ENCODE results near the gene ATG7. TPM values are rescaled to one million over a fixed set of nuclear protein-coding genes. Genes with fewer than 3 reads are reported as not detected.
A peak's percentile ranks its signal among the peaks of the same experiment; 100 is the strongest.
"Not testable (repeated sequence)": the region's sequence is repeated elsewhere in the genome, so short reads cannot be mapped to it uniquely, and the experiment has no call there.

ATG7 gene
- total RNA-seq, 1 experiment from 2014 or later = 59.1 TPM

DNA sequence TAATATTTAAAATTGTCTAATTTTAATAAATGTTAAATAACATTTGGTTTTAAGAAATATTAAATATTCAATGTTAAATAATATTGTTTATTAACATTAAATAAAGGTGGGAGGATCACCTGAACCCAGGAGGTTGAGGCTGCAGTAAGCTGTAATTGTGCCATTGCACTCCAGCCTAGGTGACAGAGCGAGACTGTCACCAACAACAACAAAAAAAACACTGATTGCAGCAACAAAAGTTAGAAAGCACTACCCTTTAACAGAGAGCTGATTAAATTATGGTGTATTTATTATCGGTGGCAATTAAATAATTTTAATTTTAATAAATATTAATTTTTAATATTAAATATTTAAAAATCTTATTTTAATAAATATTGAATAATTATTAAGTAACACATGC, 152.1 kb downstream of the ATG7 start:
- no peak for DNase-seq (ENCODE audit: low spot score)

DNA sequence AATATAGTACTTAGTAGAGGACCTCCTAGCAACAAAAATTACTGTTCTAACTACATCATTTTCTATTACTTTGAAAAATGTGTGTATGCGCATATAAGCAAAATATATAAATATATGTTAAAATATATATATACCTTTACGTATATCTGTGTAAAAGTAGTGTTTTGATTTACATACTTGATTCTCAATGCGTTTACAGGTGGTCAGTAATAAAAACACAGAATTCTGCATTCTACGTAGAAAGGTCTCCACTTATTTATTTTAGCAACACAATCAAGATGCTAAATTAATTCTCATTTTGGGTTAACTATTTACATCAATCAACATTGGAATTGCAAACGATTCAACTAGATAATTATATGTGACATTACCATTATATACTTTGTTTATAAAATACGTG, 158.0 kb downstream of the ATG7 start:
- DNase-seq (ENCODE audit: low spot score) = no peak

DNA sequence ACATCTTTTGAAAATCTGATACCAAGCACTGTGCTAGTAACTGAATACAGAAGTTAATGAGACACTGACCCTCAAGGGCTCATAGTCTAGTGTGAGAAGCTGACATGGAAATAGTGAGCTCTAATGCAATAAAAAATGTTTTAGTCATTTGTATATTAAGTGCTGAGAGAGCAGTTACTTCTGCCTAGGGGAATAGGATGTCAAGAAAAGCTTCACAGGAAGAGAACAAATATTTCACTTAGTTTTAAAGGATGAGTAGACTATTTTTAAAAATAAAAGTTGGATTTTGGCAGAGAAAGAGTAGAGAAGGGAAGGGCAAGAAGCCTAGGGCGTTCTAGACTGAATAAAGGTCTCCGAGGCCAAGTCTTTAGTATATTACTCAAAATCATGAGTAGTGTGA, 158.4 kb downstream of the ATG7 start:
- no peak for DNase-seq (ENCODE audit: low spot score)

DNA sequence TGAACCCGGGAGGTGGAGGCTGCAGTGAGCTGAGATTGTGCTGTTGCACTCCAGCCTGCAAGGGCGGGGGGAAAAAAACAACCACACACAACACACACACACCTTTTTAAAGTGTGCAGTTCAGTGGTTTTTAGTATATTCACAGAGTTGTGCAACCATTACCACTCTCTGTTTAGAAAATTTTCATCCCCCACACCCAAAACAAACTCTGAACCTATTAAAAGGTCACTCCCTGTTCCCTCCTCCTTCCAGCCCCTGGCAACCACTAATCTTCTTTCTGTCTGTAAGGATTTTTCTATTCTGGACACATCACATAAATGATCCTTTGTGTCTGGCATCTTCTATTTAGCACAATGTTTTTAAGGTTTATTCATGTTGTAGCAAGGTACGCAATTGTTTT, 159.1 kb downstream of the ATG7 start:
- no peak for DNase-seq (ENCODE audit: low spot score)

DNA sequence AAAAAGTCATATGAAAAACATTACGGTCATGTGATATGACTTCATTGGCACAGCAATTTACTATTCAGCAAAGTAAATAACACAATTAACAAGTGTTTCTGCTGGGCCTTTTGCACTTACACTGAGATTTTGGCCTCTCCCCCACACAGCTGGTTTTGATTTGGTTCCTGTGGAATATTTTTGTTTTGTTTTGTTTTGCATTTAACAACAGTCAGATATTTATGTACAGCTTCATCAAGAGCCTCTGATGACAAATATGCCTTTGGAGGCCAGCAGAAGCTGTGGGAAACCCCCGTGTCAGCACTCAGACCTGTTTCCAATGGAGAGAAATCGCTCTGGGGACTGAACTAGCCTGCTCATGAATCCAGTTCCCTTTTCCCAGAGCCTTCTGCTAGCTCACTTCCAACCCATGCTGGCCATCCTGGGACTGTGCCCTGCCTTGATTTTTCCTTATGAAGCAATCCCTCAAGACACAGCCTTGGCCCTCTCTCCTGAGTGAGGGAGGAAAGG, 161.9 kb downstream of the ATG7 start:
- DNase-seq (ENCODE audit: low spot score) = no peak

DNA sequence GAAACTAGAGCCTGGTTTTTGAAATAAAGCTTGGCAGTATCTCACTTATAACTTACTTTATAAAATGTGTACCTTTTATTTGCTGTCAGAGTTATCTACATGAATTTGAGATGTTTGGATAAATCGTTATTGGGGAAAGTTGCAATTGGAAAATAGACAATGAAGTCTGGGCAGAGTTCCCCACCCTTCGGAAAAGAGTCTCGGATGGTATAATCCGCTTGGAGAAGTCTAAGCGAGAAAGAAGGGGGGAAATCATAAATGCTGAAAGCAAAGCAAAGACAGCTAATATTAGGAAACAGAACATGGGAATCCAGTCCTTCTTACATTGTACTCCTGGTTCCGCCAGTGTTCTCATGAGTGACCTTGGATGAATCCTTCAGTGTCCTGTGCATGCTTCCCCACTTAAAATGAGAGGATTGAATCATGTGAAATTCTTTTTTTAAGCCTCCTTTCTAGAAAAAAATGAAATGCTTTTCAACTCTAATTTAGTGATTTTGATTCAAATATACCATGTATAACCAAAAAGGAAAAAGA, 162.4 kb downstream of the ATG7 start:
- no peak for DNase-seq (ENCODE audit: low spot score)

DNA sequence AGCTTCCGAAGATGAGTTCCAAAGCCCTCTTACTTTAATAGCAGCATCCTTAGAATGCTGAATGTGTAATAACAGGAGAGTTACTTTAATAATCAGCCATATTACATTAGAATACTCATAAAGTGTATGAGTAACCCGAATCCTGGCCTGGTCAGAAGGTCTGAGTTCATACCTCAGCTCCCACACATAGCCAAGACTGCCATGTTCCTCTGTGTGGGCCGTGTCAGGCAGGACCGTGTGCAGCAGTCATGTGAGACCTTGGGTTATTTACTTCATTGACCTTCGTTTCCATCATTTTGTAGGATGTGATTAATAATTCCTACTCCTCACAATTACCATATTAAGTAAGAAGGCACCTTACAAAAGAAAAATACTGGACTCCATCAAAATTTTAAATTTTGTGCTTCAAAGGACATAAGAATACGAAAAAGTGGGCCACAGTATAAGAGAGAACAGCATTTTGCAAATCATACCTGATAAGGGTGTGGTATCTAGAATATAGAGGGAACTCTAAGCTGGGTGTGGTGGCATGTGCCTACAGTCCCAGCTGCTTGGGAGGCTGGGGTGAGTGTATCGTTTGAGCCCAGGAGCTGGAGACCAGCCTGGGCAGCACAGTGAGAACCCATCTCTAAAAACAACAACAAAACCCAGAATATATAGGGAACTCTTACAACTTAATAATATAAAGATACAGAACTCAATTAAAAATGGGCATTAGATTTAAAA, 163.4 kb downstream of the ATG7 start:
- DNase-seq (ENCODE audit: low spot score) = no peak

DNA sequence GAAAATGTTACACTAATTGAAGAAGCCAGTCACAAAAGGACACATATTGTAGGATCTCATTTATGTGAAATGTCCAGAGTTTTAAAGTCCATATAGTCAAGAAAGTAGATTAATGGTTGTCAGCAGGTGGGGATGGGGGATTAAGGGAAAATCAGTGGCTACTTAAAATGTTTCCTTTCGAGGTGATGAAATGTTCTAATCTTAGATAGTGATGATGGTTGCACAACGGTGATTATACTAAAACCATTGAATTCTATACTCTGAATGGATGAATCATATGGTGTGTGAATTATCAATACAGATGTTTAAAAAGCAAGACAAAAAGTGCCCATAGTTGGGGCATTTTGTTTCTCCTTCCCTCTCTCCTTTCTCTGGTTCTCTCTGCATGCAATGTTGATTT, 164.6 kb downstream of the ATG7 start:
- no peak for DNase-seq (ENCODE audit: low spot score)

DNA sequence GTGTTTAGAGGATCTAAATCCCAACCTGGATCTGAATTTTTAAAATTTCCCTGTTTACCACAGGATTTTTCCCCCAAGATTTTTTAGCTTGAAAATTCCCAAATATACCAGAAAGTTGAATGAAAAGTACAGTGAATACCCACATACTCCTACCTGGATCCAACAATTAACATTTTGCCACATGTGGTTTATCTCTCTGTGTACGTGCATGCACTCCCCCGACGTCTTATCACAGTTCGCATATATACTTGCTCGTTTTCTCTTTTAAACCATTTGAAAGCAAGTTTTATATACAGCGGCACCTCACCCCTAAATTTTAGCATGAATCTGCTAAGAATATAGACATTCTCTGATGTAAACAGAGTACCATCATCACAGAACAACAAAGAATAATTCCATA, 165.3 kb downstream of the ATG7 start:
- DNase-seq (ENCODE audit: low spot score) = no peak

DNA sequence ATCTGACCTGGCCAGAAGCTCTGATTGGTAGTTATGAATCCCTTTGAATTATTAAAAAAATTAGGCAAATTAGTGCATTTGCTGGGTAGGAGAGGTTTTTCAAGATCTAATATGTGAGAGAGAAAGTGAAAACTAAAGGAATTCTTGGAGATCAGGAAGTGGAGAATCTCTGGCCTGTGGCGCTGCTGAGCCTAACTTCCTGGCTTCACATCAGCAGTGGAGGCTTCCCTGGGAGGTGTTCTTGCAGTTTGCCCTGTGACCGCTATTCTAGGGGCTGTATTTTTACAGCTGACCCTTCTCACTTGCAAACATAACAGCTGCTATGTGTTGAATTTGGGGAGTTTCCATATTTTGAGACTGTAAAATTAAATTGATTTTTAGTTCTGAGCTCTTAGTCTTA, 166.4 kb downstream of the ATG7 start:
- DNase-seq (ENCODE audit: low spot score) = no peak

DNA sequence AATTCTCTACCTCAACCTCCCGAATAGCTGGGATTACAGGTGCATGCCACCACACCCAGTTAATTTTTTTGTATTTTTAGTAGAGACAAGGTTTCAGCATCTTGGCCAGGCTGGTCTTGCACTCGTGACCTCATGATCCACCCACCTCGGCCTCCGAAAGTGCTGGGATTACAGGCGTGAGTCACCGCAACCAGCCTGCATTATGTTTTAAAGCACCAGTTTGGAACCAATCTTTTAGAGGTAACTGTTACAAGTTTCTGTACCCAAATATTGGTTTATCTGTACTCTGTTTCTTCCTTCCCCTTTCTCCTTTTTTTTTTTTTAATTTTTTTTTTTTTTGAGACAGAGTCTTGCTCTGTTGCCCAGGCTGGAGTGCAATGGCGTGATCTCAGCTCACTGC, 169.1 kb downstream of the ATG7 start:
- not testable (repeated sequence) for DNase-seq (ENCODE audit: low spot score)

DNA sequence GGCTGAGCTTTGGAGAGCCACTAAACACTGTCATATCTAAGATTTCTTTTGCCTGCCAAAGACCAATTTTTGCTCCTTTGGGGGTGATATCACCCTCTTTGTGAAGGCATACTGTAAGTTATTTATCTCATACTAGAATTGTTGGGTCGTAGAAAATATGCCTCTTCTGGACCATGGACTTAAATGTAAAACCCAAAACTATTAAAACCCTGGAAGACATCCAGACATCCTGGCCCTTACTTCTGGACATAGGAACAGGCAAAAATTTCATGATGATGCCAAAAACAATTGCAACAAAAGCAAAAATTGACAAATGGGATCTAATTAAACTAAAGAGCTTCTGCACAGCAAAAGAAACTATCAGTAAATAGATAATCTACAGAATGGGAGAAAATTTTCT, 172.2 kb downstream of the ATG7 start:
- DNase-seq (ENCODE audit: low spot score) = no peak

DNA sequence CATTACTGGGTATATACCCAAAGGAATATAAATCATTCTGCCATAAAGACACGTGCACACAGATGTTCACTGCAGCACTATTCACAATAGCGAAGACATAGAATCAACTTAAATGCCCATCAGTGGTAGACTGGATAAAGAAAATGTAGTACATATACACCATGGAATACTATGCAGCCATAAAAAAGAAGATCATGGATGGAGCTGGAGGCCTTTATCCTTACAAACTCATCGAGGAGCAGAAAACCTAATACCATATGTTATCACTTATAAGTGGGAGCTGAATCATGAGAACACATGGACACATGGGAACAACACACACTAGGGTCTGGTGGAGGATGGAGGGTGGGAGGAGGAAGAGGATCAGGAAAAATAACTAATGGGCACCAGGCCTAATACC, 173.0 kb downstream of the ATG7 start:
- DNase-seq (ENCODE audit: low spot score) = not testable (repeated sequence)

DNA sequence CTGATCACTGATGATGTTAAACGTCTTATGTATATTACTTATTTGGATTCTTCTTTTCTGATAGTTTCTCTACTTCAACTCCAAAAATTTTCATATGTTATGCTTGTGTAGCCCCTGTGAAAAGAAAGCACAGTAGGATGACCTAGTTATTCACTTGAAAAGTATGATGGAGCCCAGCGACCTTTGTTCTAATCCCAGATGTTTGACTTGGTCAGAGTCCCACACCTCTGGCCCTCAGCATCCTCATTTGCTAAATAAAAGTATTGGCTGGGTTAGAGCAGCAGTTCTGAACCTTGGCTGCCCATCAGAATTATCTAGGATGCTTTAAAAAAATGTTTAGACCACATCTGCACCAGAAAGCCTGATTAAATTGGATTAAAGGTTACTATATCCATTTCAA, 173.7 kb downstream of the ATG7 start:
- no peak for DNase-seq (ENCODE audit: low spot score)

DNA sequence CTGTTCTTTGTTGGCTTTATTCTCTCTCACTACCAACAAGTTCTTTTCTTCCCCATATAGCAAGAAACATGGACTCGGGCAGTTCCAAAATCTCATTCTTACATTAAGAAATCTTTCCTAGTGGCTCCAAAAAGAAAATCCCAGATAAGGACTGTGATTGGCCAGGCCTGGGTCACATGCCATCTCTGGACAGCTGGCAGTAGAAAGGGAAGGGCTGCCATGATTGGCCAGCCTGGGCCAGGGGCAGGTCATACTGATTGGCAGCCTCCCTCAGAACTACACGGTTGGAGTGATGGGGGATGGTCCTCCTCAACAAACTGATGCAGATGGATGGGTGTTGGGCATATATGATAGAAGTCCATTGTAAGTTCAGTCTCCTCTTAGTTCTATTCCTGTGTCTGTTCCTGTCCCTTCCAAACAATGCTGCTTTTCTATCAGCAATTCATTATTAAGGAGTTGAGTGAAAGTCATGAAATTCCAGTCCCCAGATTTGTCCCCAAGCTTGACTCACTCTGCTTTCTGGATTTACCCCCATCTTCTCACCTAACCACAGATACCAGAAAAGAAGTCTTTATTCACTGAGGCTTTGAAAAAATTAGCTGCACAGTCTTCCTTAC, 175.5 kb downstream of the ATG7 start:
- no peak for DNase-seq (ENCODE audit: low spot score)

DNA sequence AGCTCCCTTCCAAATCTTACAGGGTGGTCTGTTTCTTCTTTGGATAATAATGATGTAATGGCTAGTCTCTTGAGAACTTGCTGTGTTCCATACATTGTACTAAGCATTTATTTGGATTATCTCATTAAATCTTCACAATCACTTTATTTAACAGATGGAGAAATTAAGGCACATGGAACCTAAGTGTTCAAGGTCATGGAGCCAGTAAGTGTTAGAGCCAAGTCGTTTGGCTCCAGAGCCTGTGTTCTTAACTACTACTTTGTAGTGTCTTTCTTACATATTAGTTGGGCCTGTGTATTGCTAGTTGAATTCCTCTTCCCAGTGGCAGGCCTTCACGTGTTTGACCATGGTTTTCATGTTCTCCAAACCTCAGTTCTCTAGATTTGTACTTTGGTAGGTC, 177.8 kb downstream of the ATG7 start:
- no peak for DNase-seq (ENCODE audit: low spot score)

DNA sequence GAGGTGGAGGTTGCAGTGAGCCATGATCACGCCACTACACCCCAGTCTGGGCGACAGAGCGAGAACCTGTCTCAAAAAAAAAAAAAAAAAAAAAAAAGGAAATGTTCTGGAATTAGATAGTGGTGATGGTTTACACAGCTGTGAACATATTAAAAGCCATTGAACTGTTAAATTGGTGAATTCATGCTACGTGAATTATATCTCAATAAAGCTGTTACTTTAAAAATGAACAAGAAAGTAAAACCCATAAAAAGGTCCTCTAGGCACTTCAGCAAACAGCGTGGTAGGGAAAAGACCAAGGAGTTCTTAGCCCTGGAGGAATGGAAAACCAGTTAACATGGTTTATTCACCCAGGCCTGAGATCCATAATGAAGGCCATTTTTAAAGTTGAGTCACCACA, 180.1 kb downstream of the ATG7 start:
- no peak for DNase-seq (ENCODE audit: low spot score)

DNA sequence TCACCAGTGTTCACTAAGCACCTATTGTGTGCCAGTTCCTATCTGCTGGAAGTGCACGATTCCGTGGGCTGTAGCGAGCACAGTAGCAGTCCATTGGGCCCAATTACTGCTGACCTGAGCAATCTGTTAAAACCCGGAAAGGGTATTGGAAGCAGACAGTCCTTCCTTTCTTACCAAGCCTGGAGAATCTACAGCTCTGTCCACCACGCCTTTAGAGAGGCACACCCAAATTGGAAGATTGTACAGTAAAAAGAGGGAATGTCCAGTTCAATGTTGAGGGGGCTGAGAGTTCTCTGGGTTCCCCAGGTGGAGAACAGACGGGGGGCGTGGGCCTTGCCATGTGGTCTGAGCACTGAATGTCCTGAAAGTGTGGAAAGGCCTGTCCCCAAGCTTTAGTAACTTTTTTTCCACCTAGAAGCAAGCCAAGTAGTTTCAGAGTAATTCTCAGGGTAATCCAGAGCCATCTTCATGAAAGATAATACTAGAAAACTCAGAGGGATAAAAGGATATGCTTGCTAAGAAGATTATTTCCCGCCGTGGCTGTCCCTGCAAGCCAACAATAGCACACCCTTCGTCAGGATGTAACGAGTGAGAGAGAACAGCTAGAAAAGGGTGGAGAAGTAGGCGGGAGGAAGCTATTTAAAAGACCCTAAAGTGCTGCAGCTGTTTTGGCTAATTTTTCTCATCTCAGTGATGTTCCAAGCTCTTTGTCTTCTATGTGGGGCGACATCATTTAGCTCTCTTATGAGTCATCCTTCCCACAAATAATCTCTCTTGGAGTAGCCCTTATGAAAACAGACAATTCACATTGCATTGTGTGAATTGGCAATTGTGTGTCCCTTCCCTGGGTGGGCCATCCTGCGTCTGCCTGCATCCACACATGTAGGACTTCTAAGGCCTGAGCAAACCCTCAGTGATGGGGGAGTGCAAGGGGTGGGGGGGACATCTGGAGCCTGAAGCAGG, 181.0 kb downstream of the ATG7 start:
- DNase-seq (ENCODE audit: low spot score) = peak; percentile 21

DNA sequence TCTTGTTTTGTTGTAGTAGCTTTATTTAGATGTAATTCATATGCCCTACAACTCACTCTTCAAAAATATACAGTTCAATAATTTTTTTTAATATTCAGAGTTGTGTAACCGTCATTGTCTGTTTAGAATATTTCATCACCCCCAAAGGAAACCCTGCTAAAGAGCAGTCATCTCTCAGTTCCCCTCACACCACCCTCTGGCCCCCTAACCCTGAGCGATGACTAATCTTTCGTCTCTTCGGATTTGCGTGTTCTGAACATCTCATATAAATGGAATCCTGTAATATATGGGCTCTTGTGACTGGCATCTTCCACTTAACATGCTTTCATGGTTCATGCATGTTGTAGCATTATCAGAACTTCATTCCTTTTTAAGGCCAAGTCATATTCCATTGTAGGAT, 183.8 kb downstream of the ATG7 start:
- DNase-seq (ENCODE audit: low spot score) = no peak

DNA sequence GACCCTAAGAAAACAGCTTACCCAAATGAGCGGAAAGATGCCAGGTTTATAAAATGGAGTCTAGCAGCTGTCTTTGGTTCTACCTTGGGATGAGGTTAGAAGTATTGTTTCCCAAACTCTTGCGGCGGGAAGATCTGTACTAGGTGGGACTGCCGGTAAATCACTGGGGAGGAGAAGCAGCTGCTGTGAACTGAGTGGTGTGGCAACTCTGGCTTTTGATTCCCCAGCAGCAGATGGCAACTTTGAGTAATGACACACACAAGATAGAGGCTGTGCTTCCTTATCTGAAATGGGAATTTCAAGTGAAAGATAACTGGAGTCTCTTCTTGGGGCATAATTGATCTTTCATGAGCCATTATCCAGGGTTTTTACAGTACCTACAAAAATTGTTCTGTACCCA, 184.9 kb downstream of the ATG7 start:
- DNase-seq (ENCODE audit: low spot score) = no peak

DNA sequence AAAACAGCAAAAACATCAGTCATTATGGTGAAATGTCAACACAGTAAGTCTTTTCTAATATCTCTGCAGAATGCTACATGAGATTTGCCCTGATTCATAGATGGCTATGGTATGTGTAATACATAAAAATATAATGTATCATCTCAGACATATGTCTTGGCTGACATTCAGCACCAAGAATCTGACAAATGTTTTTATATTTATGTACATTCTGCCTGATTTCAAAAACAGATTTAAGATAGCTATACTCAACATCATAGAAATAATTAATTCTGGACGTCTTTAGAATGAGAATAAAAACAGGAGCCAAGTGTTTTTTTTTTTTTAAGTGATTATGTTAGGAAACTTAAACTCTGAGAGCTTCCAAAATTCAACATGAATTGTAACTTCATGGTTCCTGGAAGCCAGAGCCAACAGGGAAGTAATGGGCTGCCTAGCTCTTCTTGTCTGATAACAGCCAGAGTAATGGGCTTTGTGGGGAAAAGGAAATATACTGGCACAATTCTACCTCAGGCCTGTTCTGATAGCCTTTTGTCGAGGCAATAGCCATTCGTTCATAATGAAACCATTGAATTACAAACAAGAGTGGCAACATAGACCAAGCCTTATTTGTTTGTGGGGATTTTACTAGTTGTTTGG, 187.1 kb downstream of the ATG7 start:
- no peak for DNase-seq (ENCODE audit: low spot score)

DNA sequence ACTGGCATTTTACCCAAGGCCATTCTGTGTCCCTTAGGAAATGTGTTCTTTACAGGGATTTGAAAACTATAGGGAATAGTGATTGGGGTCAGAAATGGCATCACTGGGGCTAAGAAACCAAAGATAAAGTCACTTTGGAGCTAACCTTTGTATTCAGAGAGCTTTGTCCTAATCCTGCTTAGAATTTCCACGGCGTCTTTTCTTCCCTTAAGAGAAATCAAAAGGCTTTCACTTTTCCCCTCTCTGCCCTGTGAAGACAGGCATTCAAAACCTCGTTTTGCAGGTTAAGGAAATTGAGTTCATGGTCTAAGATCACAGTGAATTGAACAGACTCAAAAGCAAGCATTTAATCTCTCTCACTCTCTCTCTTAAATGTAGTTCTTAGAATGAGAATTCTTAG, 189.0 kb downstream of the ATG7 start:
- DNase-seq (ENCODE audit: low spot score) = no peak

Measured in H4 (cell line).